Keratinocyte (primary cell): ENCODE data around the gene SPACA9. TPM values are rescaled to one million over a fixed set of nuclear protein-coding genes. Genes with fewer than 3 reads are reported as not detected.

ENCODE experiments used
- DNase-seq: peaks from one replicate; pipeline ENCODE4 v3.0.0-alpha.2; 2011; ENCODE audit warnings: low read depth, missing footprints, low spot score
- FAIRE-seq: peaks from 2 replicates; lab custom pipeline; 2011; peaks lifted over from hg19 to GRCh38; lab: Jason Lieb, UNC
- H2AFZ ChIP-seq: 2 replicates; pipeline ENCODE4 v1.6.0; 2012; ENCODE audit warnings: low read length, control low read depth, inconsistent platforms; ENCODE audit not compliant: control insufficient read depth
- H3K27ac ChIP-seq: 2 replicates; pipeline ENCODE4 v1.5.1; 2011; ENCODE audit warnings: low read length; ENCODE audit not compliant: control insufficient read depth, insufficient read depth
- H3K27me3 ChIP-seq: 3 replicates; pipeline ENCODE4 v1.6.0; 2011; ENCODE audit warnings: low read length; ENCODE audit not compliant: control insufficient read depth, insufficient read depth; ENCODE audit errors: extremely low read depth
- H3K36me3 ChIP-seq, 2 experiments: 2 replicates in 1 of 2; 3 replicates in 1 of 2; pipeline ENCODE4 v1.5.1; 2011; ENCODE audit warnings: low read length in 2 of 2, mild to moderate bottlenecking in 1 of 2; ENCODE audit not compliant: control insufficient read depth in 2 of 2, insufficient read depth in 2 of 2; ENCODE audit errors: extremely low read depth in 1 of 2
- H3K4me1 ChIP-seq: 3 replicates; pipeline ENCODE4 v1.5.1; 2011; ENCODE audit warnings: low read length; ENCODE audit not compliant: control insufficient read depth, insufficient read depth; ENCODE audit errors: extremely low read depth
- H3K4me2 ChIP-seq: 3 replicates; pipeline ENCODE4 v1.6.0; 2011; ENCODE audit warnings: low read depth, low read length; ENCODE audit not compliant: control insufficient read depth, insufficient read depth; ENCODE audit errors: extremely low read depth
- H3K4me3 ChIP-seq, 3 experiments: fragments of 200-600 bp in 1 of 3; sonication (generic) in 1 of 3; 2 replicates in 2 of 3; 3 replicates in 1 of 3; pipeline ENCODE4 v1.5.1; 2011 to 2016; ENCODE audit warnings: low read length in 3 of 3, mild to moderate bottlenecking in 3 of 3, control low read depth in 2 of 3, inconsistent platforms in 1 of 3, low read depth in 1 of 3, mixed read lengths in 1 of 3, mixed run types in 1 of 3, moderate library complexity in 1 of 3; ENCODE audit not compliant: control insufficient read depth in 2 of 3, insufficient read depth in 2 of 3; ENCODE audit errors: extremely low read depth in 1 of 3
- H3K79me2 ChIP-seq: 2 replicates; pipeline ENCODE4 v1.6.0; 2012; ENCODE audit warnings: low read length; ENCODE audit not compliant: control insufficient read depth, insufficient read depth
- H3K9ac ChIP-seq: 3 replicates; pipeline ENCODE4 v1.6.0; 2011; ENCODE audit warnings: low read length; ENCODE audit not compliant: control insufficient read depth, insufficient read depth; ENCODE audit errors: extremely low read depth
- H3K9me1 ChIP-seq: 3 replicates; pipeline ENCODE4 v1.6.0; 2011; ENCODE audit warnings: low read length; ENCODE audit not compliant: control insufficient read depth, insufficient read depth; ENCODE audit errors: extremely low read depth
- H3K9me3 ChIP-seq: 2 replicates; pipeline ENCODE4 v1.5.1; 2012; ENCODE audit warnings: low read depth, low read length; ENCODE audit not compliant: control insufficient read depth
- H4K20me1 ChIP-seq: 3 replicates; pipeline ENCODE4 v1.6.0; 2011; ENCODE audit warnings: low read length; ENCODE audit not compliant: control insufficient read depth, insufficient read depth; ENCODE audit errors: extremely low read depth
- EZH2 ChIP-seq: IDR thresholded peaks from one replicate; pipeline ENCODE4 v1.6.1; 2012; ENCODE audit warnings: inconsistent platforms, mild to moderate bottlenecking, low read length, moderate library complexity
- dilution Hi-C: fragments of 300-500 bp; cut with MboI; formaldehyde crosslinking; loops from one replicate; pipeline ENCODE4 v1.7.0; 2020; ENCODE audit warnings: low sequenced_read_pairs; ENCODE audit not compliant: extremely low pct_ligation_motif_present
- polyA plus RNA-seq, 5 experiments: library from polyadenylated mRNA; depleted of rRNA in 3 of 5; stranded (reverse) in 3 of 5; stranded (forward) in 1 of 5; unstranded in 1 of 5; fragments of >200 nt; gene quantifications; 1 replicate in 1 of 5; 2 replicates in 3 of 5; 3 replicates in 1 of 5; pipeline versions ENCODE4 v1.2.1 to v1.2.3, GENCODE V29; 2011 to 2012; ENCODE audit warnings: missing spikeins in 2 of 5, low read depth in 1 of 5, low replicate concordance in 1 of 5
- TF ChIP-seq, protein P1 (sequence below), 3 experiments: IDR thresholded peaks in 1 of 3; conservative IDR thresholded peaks in 1 of 3; optimal IDR thresholded peaks in 1 of 3; 2 replicates in 2 of 3; 3 replicates in 1 of 3; pipeline versions ENCODE3 to v1.5.1; 2011; ENCODE audit warnings: low read length in 3 of 3, mild to moderate bottlenecking in 3 of 3, moderate library complexity in 2 of 3, control low read depth in 1 of 3, inconsistent platforms in 1 of 3; ENCODE audit not compliant: insufficient read depth in 2 of 3; ENCODE audit errors: extremely low read depth in 1 of 3

SPACA9 gene
- polyA plus RNA-seq, 1 donor (not counting 4 experiments of a cell fraction or from before 2014, with no cell fraction given) = 3.6 TPM

DNA sequence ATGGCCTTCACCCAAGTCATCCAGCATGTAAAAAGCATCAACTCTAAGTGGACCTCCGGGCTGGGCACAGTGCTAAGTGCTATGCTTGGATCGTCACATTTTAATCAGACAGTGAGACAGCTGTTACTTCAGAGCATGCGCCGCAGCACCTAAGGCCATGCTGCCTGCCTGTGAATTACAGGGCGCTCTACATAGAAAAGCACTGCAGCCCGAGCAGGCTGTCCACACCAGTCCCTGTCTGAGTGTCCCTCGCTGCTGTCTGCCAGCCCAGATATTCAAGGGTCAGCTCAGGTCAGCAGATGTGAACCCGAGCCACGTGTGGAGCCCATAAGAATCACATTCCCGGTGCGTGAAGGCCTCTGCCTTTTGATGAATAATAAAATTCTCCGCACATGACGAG lies 37.7 kb upstream of the SPACA9 start:
- Histone ChIP-seq H4K20me1 (no peaks in the 10 kb centered on the region), H3K36me3 (no peaks in the 10 kb centered on the region), H3K9me1 (no peaks in the 10 kb centered on the region), H3K9ac (no peak overlapping the region), H3K79me2 (no peaks in the 10 kb centered on the region), H3K4me3 (no peak overlapping the region), H2AFZ (no peak overlapping the region), H3K4me2 (no peak overlapping the region), H3K4me1 (no peaks in the 10 kb centered on the region), H3K27me3 (no peaks in the 10 kb centered on the region), H3K9me3 (no peaks in the 10 kb centered on the region), H3K27ac (no peak overlapping the region)
- TF ChIP-seq, protein P1, sequence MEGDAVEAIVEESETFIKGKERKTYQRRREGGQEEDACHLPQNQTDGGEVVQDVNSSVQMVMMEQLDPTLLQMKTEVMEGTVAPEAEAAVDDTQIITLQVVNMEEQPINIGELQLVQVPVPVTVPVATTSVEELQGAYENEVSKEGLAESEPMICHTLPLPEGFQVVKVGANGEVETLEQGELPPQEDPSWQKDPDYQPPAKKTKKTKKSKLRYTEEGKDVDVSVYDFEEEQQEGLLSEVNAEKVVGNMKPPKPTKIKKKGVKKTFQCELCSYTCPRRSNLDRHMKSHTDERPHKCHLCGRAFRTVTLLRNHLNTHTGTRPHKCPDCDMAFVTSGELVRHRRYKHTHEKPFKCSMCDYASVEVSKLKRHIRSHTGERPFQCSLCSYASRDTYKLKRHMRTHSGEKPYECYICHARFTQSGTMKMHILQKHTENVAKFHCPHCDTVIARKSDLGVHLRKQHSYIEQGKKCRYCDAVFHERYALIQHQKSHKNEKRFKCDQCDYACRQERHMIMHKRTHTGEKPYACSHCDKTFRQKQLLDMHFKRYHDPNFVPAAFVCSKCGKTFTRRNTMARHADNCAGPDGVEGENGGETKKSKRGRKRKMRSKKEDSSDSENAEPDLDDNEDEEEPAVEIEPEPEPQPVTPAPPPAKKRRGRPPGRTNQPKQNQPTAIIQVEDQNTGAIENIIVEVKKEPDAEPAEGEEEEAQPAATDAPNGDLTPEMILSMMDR (optimal IDR thresholded peaks at IDR 0.05 in 1 of 3, IDR thresholded peaks at IDR 0.05 in 1 of 3, conservative IDR thresholded peaks at IDR 0.05 in 1 of 3; ENCODE audit: extremely low read depth in 1 of 3, insufficient read depth in 2 of 3, low read length in 3 of 3) = no peak
- TF ChIP-seq EZH2 = no peak
- dilution Hi-C loops = no loop called here
- DNase-seq (no peak), FAIRE-seq (no peak)

DNA sequence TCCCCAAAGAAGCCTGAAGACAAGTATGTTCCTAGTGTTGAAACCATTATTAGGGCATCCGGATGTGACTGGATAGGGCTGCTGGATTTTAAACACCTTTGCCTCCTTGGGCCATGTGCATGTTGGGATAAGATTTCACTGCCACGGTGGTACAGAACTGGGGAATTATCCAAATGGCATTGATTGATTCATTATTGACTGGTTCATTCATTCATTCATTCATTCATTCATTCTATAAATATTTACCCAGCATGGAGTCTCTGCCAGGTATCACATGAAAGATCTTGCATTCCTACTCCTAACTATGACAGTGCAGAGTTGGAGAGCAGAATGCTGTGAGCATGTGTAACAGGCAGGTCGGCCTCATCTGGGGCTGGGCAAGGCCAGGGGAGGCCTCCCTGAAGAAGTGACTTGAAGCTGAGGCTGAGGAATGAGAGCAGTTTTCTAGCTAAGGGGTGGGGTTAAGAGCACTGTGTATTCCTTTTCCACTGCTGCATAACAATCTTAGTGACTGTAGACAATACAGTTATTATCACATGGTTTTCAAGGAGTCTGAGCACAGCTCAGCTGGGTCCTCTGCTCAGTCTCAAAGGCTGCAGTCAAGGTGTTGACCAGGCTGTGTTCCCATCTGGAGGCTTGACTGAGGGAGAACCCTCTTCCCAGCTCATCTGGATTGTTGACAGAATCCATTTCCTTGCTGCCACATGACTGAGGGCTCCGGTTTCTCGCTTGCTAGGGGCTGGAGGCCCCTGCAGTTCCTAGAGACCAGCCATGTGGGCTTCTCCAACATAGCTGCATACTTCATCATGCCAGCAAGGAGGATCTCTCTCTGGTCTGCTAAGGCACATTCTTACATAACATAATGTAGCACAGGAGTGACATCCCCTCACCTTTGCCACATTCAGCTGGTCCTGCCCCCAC lies 36.3 kb upstream of the SPACA9 start:
- no peaks in the 10 kb centered on the region for H3K79me2 ChIP-seq
- TF ChIP-seq EZH2 = no peak
- TF ChIP-seq, protein P1 (optimal IDR thresholded peaks at IDR 0.05 in 1 of 3, IDR thresholded peaks at IDR 0.05 in 1 of 3, conservative IDR thresholded peaks at IDR 0.05 in 1 of 3; ENCODE audit: extremely low read depth in 1 of 3, insufficient read depth in 2 of 3, low read length in 3 of 3) = no peak
- no peaks in the 10 kb centered on the region for H4K20me1 ChIP-seq
- DNase-seq (no peak), FAIRE-seq (no peak)
- H3K4me3 ChIP-seq = no peak overlapping the region
- no peaks in the 10 kb centered on the region for H3K36me3 ChIP-seq
- no peaks in the 10 kb centered on the region for H3K9me3 ChIP-seq
- H3K9ac ChIP-seq = no peak overlapping the region
- H3K27ac ChIP-seq = no peak overlapping the region
- H3K9me1 ChIP-seq = no peaks in the 10 kb centered on the region
- no peak overlapping the region for H2AFZ ChIP-seq
- no peak overlapping the region for H3K4me2 ChIP-seq
- H3K27me3 ChIP-seq = no peaks in the 10 kb centered on the region
- dilution Hi-C loops = no loop called here
- no peaks in the 10 kb centered on the region for H3K4me1 ChIP-seq
